GM12878 (cell line): Measurements from ENCODE around the gene SLC24A3. TPM values are rescaled to one million over a fixed set of nuclear protein-coding genes. Genes with fewer than 3 reads are reported as not detected.

Source experiments
- ATAC-seq: fragments of 200-7000 bp; cut with Tn5 transposase; 3 replicates; pipeline ENCODE4 v1.9.1; 2020; ENCODE audit warnings: mild to moderate bottlenecking, moderate library complexity
- BruUV-seq: library from RNA; stranded (reverse); fragments of 400-500 nt; replicated peaks from 2 replicates; lab custom pipeline; 2021; lab: Mats Ljungman, UMichigan
- CTCF ChIA-PET: fragments of 300-600 bp; sonication (Branson Sonifier 250); formaldehyde crosslinking; extraction: SDS; loops from one replicate; lab custom pipeline; 2021; ENCODE audit warnings: inconsistent platforms; lab: Yijun Ruan, JAX
- POLR2A ChIA-PET: fragments of 350-600 bp; formaldehyde crosslinking; extraction: SDS; loops from one replicate; lab custom pipeline; 2021; ENCODE audit warnings: inconsistent platforms; lab: Charles Lee
- RAD21 ChIA-PET: fragments of 300-600 bp; sonication (Branson Sonifier 250); formaldehyde crosslinking; loops from one replicate; lab custom pipeline; 2023; ENCODE audit warnings: antibody characterized with exemption; ENCODE audit not compliant: unreplicated experiment; lab: Charles Lee
- SMC1A ChIA-PET: fragments of 300-600 bp; sonication (Branson Sonifier 250); formaldehyde crosslinking; loops from one replicate; lab custom pipeline; 2023; ENCODE audit not compliant: unreplicated experiment, uncharacterized antibody; lab: Charles Lee
- DNase-seq: peaks from one replicate; pipeline ENCODE4 v3.0.0-alpha.2; 2011; ENCODE audit warnings: low read depth, low spot score
- FAIRE-seq: peaks from 3 replicates; lab custom pipeline; 2011; peaks lifted over from hg19 to GRCh38; lab: Jason Lieb, UNC
- H2AFZ ChIP-seq: 2 replicates; pipeline ENCODE4 v1.6.0; 2011; ENCODE audit warnings: low read depth, low read length, control low read depth; ENCODE audit not compliant: control insufficient read depth
- H3K27ac ChIP-seq: 2 replicates; pipeline ENCODE4 v1.5.1; 2011; ENCODE audit warnings: control low read depth; ENCODE audit not compliant: control insufficient read depth, insufficient read depth
- H3K27me3 ChIP-seq, 2 experiments: replicated peaks in 1 of 2; 2 replicates each; pipeline versions ENCODE4 v1.6.0 to v1.6.1; 2011; ENCODE audit warnings: low read length in 1 of 2; ENCODE audit not compliant: control insufficient read depth in 2 of 2, insufficient read depth in 2 of 2
- H3K36me3 ChIP-seq, 2 experiments: 2 replicates each; pipeline ENCODE4 v1.5.1; 2011; ENCODE audit warnings: low read length in 1 of 2; ENCODE audit not compliant: control insufficient read depth in 2 of 2, insufficient read depth in 2 of 2
- H3K4me1 ChIP-seq: 2 replicates; pipeline ENCODE4 v1.6.1; 2011; ENCODE audit warnings: mild to moderate bottlenecking, low read length, moderate library complexity, mixed read lengths; ENCODE audit not compliant: control insufficient read depth, insufficient read depth
- H3K4me2 ChIP-seq: 2 replicates; pipeline ENCODE4 v1.6.0; 2011; ENCODE audit warnings: control low read depth; ENCODE audit not compliant: control insufficient read depth, insufficient read depth
- H3K4me3 ChIP-seq: fragments of 200-600 bp; sonication (generic); 2 replicates; pipeline ENCODE4 v1.5.1; 2016
- H3K79me2 ChIP-seq: 2 replicates; pipeline ENCODE4 v1.6.0; 2011; ENCODE audit warnings: low read length; ENCODE audit not compliant: control insufficient read depth, insufficient read depth
- H3K9ac ChIP-seq: 2 replicates; pipeline ENCODE4 v1.8.0; 2011; ENCODE audit warnings: low read length, control low read depth, mixed read lengths; ENCODE audit not compliant: control insufficient read depth, insufficient read depth
- H3K9me3 ChIP-seq: replicated peaks from 3 replicates; pipeline ENCODE4 v1.5.1; 2011; ENCODE audit warnings: mild to moderate bottlenecking, low read length; ENCODE audit not compliant: control insufficient read depth, insufficient read depth
- H4K20me1 ChIP-seq: 2 replicates; pipeline ENCODE4 v1.6.0; 2011; ENCODE audit not compliant: control insufficient read depth, insufficient read depth
- ATF7 ChIP-seq: fragments of 450-650 bp; IDR thresholded peaks from 2 replicates; pipeline ENCODE4 v1.6.1; 2016; ENCODE audit warnings: low read depth, mild to moderate bottlenecking
- BACH1 ChIP-seq: fragments of 450-650 bp; IDR thresholded peaks from 2 replicates; pipeline ENCODE4 v1.6.1; 2017; ENCODE audit warnings: mild to moderate bottlenecking, borderline replicate concordance
- CEBPB ChIP-seq, 2 experiments: fragments of 150-350 bp in 1 of 2; IDR thresholded peaks; 2 replicates each; pipeline ENCODE4 v1.6.1; 2012 to 2014; ENCODE audit warnings: low read depth in 2 of 2, low read length in 2 of 2, borderline replicate concordance in 1 of 2, inconsistent platforms in 1 of 2
- E2F4 ChIP-seq: IDR thresholded peaks from 2 replicates; pipeline ENCODE4 v1.6.1; 2012; ENCODE audit warnings: low read depth, low read length, improper control_type of control experiment
- ETV6 ChIP-seq, 2 experiments: fragments of 450-650 bp in 1 of 2; IDR thresholded peaks in 1 of 2; conservative IDR thresholded peaks in 1 of 2; 2 replicates each; pipeline ENCODE4 v1.6.1; 2014; ENCODE audit warnings: antibody characterized with exemption in 1 of 2, borderline replicate concordance in 1 of 2, low read depth in 1 of 2, mild to moderate bottlenecking in 1 of 2, moderate library complexity in 1 of 2
- FOXM1 ChIP-seq: IDR thresholded peaks from 2 replicates; pipeline ENCODE4 v1.6.1; 2012; ENCODE audit warnings: low read depth, mild to moderate bottlenecking, inconsistent platforms, low read length, moderate library complexity
- IRF4 ChIP-seq: IDR thresholded peaks from 2 replicates; pipeline ENCODE4 v1.6.1; 2011; ENCODE audit warnings: low read depth, low read length
- MAX ChIP-seq: IDR thresholded peaks from 2 replicates; pipeline ENCODE4 v1.6.1; 2012; ENCODE audit warnings: low read depth, low read length, improper control_type of control experiment
- MTA2 ChIP-seq: fragments of 450-650 bp; IDR thresholded peaks from 2 replicates; pipeline ENCODE4 v1.6.1; 2016; ENCODE audit warnings: low read depth, mild to moderate bottlenecking, moderate library complexity
- RUNX3 ChIP-seq: IDR thresholded peaks from 2 replicates; pipeline ENCODE4 v1.6.1; 2012; ENCODE audit warnings: low read length, inconsistent platforms
- TBL1XR1 ChIP-seq: IDR thresholded peaks from 2 replicates; pipeline ENCODE4 v1.6.1; 2012; ENCODE audit warnings: low read depth, low read length, improper control_type of control experiment
- WGBS: methylation state at CpG from one replicate; pipeline ENCODE4 v1.1.6; 2016; ENCODE audit warnings: low lambda C conversion rate; ENCODE audit not compliant: insufficient replicate concordance, insufficient coverage; ENCODE audit errors: missing lambda C conversion rate; 5-methylcytosine and 5-hydroxymethylcytosine counted together
- in situ Hi-C: fragments of 300-500 bp; cut with MboI; formaldehyde crosslinking; loops from 9 replicates; pipeline ENCODE4 v1.14.3; 2018; ENCODE audit warnings: mixed read lengths
- intact Hi-C: fragments of 100-400 bp; cut with micrococcal nuclease; formaldehyde crosslinking; loops from one replicate; pipeline ENCODE4 v1.14.2; 2022; ENCODE audit not compliant: unreplicated experiment
- polyA plus RNA-seq, 11 experiments: library from polyadenylated mRNA; depleted of rRNA in 4 of 11; unstranded in 6 of 11; stranded (reverse) in 5 of 11; fragments of >200 nt; fragmentation: Nextera tagmentation in 4 of 11; fragmentation: Illumina TruSeq in 1 of 11; extraction: Ambion mirVana in 4 of 11; extraction: Trizol in 1 of 11; gene quantifications; 1 replicate in 1 of 11; 2 replicates in 10 of 11; pipeline versions ENCODE4 v1.2.1 to v1.2.3, GENCODE V29; 2011 to 2016; ENCODE audit warnings: inconsistent platforms in 2 of 11, missing spikeins in 2 of 11, low read depth in 1 of 11
- total RNA-seq, 4 experiments: library from RNA; depleted of rRNA in 3 of 4; stranded (reverse); fragments of >200 nt in 3 of 4; fragmentation: Illumina TruSeq in 1 of 4; extraction: Trizol in 1 of 4; gene quantifications; 2 replicates each; pipeline versions ENCODE4 v1.2.1 to v1.2.3, GENCODE V29; 2013 to 2021
- TF ChIP-seq, protein P1 (sequence below): fragments of 450-650 bp; IDR thresholded peaks from 2 replicates; pipeline ENCODE4 v1.6.1; 2018; ENCODE audit warnings: mild to moderate bottlenecking, low read depth, moderate library complexity; ENCODE audit not compliant: partially characterized antibody
- TF ChIP-seq, protein P2 (sequence below): IDR thresholded peaks from 2 replicates; pipeline ENCODE4 v1.6.1; 2011; ENCODE audit warnings: low read depth, mild to moderate bottlenecking, low read length, moderate library complexity, borderline replicate concordance; ENCODE audit errors: extremely low read depth
- TF ChIP-seq, protein P3 (sequence below): fragments of 450-650 bp; IDR thresholded peaks from 2 replicates; pipeline ENCODE4 v1.6.1; 2017; ENCODE audit warnings: antibody characterized with exemption, mild to moderate bottlenecking, moderate library complexity

The SLC24A3 gene
- total and polyA plus RNA-seq, 10 of the 15 experiments (the other 5 are each of a cell fraction or from before 2014, with no cell fraction given), result 0.04 TPM; not detected in 9

DNA sequence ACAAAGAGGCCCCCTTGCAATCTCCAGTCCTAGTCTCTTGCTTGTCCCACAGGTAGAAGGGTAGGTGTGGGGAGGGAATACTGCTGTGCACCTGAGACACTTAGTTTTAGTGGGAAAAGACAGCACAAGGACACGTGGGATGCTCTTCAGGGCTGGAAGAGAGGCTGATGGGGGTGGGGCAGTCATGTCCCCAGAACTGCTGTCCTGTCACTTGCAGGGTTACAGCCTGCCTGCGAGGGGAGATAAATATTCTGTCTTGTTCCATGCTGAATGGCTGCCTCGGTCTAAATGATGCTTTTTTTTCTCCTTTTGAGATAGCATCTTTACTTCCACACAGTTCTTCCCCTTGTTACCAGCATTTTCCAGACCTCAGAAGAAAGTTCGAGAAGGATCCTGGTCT, 106.2 kb downstream of the SLC24A3 start (continued):
- TF ChIP-seq IRF4, result no peak
- no peak for TF ChIP-seq MTA2
- no peak for TF ChIP-seq E2F4
- no peak for TF ChIP-seq ATF7

DNA sequence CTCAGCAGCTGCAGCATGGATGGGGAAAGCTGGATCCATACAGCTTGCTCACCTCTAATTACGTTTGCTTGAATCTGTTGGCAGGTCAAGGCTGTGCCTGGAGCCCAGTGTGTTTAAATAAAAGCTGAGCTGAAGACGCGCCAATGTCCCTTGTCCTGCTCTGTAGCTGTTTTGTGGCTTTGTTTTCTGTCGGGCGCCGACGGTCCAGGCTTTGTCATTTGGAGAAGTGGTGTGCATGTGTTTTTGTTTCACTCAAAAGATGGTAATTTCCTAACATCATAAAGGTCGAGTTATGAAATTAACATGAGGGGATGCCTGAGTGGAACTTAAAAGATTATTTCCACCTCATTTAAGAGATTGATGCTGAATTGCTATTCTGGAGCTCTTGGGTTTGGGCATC, 107.6 kb downstream of the SLC24A3 start:
- intact Hi-C loops (no loop called here), in situ Hi-C loops (no loop called here)
- FAIRE-seq (no peak), ATAC-seq (no peak), DNase-seq (no peak)
- ChIA-PET CTCF (no interaction called here), POLR2A (no interaction called here), SMC1A (interaction anchor here (1.1 kb wide), 1 partner anchor 10 kb away, joined by 4 read pairs; no protein-coding TSS in a partner anchor), RAD21 (no interaction called here)
- no peaks in the 10 kb centered on the region for H3K4me1 ChIP-seq
- no peak overlapping the region for H3K4me3 ChIP-seq
- no peaks in the 10 kb centered on the region for H3K36me3 ChIP-seq
- no peak overlapping the region for H3K27ac ChIP-seq
- WGBS, result 1% methylated on average over 8 of the region's 8 CpGs
- no peak overlapping the region for H3K4me2 ChIP-seq
- H3K27me3 ChIP-seq, result no peaks in the 10 kb centered on the region; a peak in 2 of 4 replicates
- H2AFZ ChIP-seq, result no peak overlapping the region
- H3K9ac ChIP-seq, result no peak overlapping the region
- BruUV-seq, result no TSS peak
- no peaks in the 10 kb centered on the region for H4K20me1 ChIP-seq
- H3K9me3 ChIP-seq, result no peaks in the 10 kb centered on the region
- no peaks in the 10 kb centered on the region for H3K79me2 ChIP-seq
- TF ChIP-seq ETV6 (conservative IDR thresholded peaks at IDR 0.05 in 1 of 2, IDR thresholded peaks at IDR 0.05 in 1 of 2; ENCODE audit: borderline replicate concordance in 1 of 2, low read depth in 1 of 2), result no peak
- no peak for TF ChIP-seq CEBPB (IDR thresholded peaks at IDR 0.05; ENCODE audit: borderline replicate concordance in 1 of 2, low read depth in 2 of 2, low read length in 2 of 2)
- TF ChIP-seq, protein P1, sequence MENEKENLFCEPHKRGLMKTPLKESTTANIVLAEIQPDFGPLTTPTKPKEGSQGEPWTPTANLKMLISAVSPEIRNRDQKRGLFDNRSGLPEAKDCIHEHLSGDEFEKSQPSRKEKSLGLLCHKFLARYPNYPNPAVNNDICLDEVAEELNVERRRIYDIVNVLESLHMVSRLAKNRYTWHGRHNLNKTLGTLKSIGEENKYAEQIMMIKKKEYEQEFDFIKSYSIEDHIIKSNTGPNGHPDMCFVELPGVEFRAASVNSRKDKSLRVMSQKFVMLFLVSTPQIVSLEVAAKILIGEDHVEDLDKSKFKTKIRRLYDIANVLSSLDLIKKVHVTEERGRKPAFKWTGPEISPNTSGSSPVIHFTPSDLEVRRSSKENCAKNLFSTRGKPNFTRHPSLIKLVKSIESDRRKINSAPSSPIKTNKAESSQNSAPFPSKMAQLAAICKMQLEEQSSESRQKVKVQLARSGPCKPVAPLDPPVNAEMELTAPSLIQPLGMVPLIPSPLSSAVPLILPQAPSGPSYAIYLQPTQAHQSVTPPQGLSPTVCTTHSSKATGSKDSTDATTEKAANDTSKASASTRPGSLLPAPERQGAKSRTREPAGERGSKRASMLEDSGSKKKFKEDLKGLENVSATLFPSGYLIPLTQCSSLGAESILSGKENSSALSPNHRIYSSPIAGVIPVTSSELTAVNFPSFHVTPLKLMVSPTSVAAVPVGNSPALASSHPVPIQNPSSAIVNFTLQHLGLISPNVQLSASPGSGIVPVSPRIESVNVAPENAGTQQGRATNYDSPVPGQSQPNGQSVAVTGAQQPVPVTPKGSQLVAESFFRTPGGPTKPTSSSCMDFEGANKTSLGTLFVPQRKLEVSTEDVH, result no peak
- TF ChIP-seq, protein P2, sequence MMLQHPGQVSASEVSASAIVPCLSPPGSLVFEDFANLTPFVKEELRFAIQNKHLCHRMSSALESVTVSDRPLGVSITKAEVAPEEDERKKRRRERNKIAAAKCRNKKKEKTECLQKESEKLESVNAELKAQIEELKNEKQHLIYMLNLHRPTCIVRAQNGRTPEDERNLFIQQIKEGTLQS, result no peak
- no peak for TF ChIP-seq RUNX3
- no peak for TF ChIP-seq TBL1XR1
- TF ChIP-seq MAX, result no peak
- no peak for TF ChIP-seq FOXM1
- TF ChIP-seq, protein P3, sequence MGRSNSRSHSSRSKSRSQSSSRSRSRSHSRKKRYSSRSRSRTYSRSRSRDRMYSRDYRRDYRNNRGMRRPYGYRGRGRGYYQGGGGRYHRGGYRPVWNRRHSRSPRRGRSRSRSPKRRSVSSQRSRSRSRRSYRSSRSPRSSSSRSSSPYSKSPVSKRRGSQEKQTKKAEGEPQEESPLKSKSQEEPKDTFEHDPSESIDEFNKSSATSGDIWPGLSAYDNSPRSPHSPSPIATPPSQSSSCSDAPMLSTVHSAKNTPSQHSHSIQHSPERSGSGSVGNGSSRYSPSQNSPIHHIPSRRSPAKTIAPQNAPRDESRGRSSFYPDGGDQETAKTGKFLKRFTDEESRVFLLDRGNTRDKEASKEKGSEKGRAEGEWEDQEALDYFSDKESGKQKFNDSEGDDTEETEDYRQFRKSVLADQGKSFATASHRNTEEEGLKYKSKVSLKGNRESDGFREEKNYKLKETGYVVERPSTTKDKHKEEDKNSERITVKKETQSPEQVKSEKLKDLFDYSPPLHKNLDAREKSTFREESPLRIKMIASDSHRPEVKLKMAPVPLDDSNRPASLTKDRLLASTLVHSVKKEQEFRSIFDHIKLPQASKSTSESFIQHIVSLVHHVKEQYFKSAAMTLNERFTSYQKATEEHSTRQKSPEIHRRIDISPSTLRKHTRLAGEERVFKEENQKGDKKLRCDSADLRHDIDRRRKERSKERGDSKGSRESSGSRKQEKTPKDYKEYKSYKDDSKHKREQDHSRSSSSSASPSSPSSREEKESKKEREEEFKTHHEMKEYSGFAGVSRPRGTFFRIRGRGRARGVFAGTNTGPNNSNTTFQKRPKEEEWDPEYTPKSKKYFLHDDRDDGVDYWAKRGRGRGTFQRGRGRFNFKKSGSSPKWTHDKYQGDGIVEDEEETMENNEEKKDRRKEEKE, result no peak
- no peak for TF ChIP-seq BACH1
